Psoas muscle (tissue), 8 donors: ENCODE results near the gene CASTOR1. TPM values are rescaled to one million over a fixed set of nuclear protein-coding genes. Genes with fewer than 3 reads are reported as not detected.
A peak's percentile ranks its signal among the peaks of the same experiment; 100 is the strongest.

Source experiments
- ATAC-seq, 4 donors: fragments of 200-7000 bp; cut with Tn5 transposase; one replicate each; pipeline ENCODE4 v1.9.1; 2020; ENCODE audit warnings: moderate library complexity in 3 of 4, mild to moderate bottlenecking in 2 of 4
- DNase-seq, 2 donors: peaks; one replicate each; pipeline ENCODE4 v3.0.0-alpha.2; 2020
- H3K27ac ChIP-seq: fragments of 200-600 bp; one replicate; pipeline ENCODE4 v1.8.0; 2022
- H3K27me3 ChIP-seq, 3 donors: fragments of 200-600 bp in 1 of 3; one replicate each; pipeline versions ENCODE4 v1.6.1 to v1.8.0; 2013 to 2022; ENCODE audit warnings: low read length in 2 of 3, mild to moderate bottlenecking in 2 of 3, moderate library complexity in 1 of 3; ENCODE audit not compliant: insufficient read depth in 3 of 3
- H3K36me3 ChIP-seq, 2 donors: fragments of 200-600 bp in 1 of 2; one replicate each; pipeline versions ENCODE4 v1.6.1 to v1.8.0; 2013 to 2022; ENCODE audit warnings: low read depth in 1 of 2, mild to moderate bottlenecking in 1 of 2, moderate library complexity in 1 of 2; ENCODE audit not compliant: insufficient read depth in 1 of 2
- H3K4me1 ChIP-seq: fragments of 200-600 bp; one replicate; pipeline ENCODE4 v1.8.0; 2022
- H3K4me3 ChIP-seq: fragments of 200-600 bp; one replicate; pipeline ENCODE4 v1.8.0; 2022; ENCODE audit warnings: mild to moderate bottlenecking
- H3K9me3 ChIP-seq: fragments of 200-600 bp; one replicate; pipeline ENCODE4 v1.8.0; 2022
- CTCF ChIP-seq: fragments of 200-600 bp; IDR thresholded peaks from one replicate; pipeline ENCODE4 v1.8.0; 2022; ENCODE audit warnings: antibody characterized with exemption
- WGBS, 3 donors: extraction: QIAGEN DNeasy Blood & Tissue Kit; methylation state at CpG; one replicate each; pipeline versions ENCODE4 v1.1.6 to v1.1.7; 2013; 5-methylcytosine and 5-hydroxymethylcytosine counted together
- intact Hi-C, 2 donors: fragments of 100-400 bp; cut with DNase I; formaldehyde crosslinking; loops; one replicate each; pipeline versions ENCODE4 v1.11.0 to v1.14.2; 2022
- polyA plus RNA-seq, 3 donors: library from polyadenylated mRNA; stranded (reverse); fragments of 200-250 nt; gene quantifications; one replicate each; pipeline ENCODE4 v1.2.3, GENCODE V29; 2013
- total RNA-seq, 4 donors: library from RNA; stranded (reverse); fragmentation: NEBNext Ultra II Directional in 2 of 4; extraction: Animal tissue kit (Norgen Biotek cat#: 25700) in 2 of 4; gene quantifications; one replicate each; pipeline versions ENCODE4 v1.2.1 to v1.2.4, GENCODE V29; 2021 to 2023
- donor health status: healthy with polysubstance abuse.
- donor health status: DM: no; HTN: no; CAD: no; lungs with moderate emphysema.
- donor health status: Bipolar disorder and iron deficiency.
- donor health status: healthy.
- donor health status: DM: yes; HTN: yes; CAD: no.
- donor health status: DM: no; HTN: no; CAD: no.
- donor health status: DM: no; HTN: no; CAD: no.
- donor health status: DM: yes; HTN: yes; CAD: no.

CASTOR1 gene
- total and polyA plus RNA-seq, 7 donors, result 0.44 to 5.1 (median 2.9) TPM

DNA sequence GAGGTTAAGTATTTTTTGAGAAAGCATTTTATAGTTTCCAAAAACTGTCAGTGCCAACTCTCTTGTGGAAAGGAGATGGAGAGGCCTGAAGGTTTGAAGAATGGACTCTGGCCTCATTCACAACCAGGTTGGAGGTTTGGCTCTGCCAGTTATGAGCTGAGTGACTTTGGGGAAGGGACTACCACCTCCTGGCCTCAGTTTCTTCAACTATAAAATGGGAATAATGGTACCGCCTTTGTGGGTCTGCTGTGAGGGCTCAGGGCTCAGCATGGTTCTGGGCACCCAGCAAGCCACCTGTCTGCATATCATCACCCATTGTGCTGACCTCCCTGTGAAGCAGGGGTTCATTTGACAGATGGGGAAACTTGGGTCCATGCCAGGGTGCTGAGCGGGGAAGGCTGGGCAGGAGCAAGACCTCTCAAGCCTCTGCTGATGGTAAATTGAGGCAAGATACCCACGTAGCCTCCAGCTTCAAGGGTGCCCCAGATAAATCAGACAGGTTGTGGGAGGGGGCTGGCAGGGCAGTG lies 39.2 kb downstream of the CASTOR1 start:
- 93 to 95% (median 95%) methylated on average over 3 of the region's 3 CpGs for WGBS, 3 donors
- intact Hi-C loops, result no loop called here
- DNase-seq (no peak), ATAC-seq (no peak)
- no peaks in the 10 kb centered on the region for H3K36me3 ChIP-seq
- no peak overlapping the region for H3K27ac ChIP-seq
- no peaks in the 10 kb centered on the region for H3K9me3 ChIP-seq
- no peak for TF ChIP-seq CTCF
- H3K4me1 ChIP-seq, result peaks cover 4% of the 10 kb centered on the region
- peaks cover 0 to 48% (median 15%) of the 10 kb centered on the region in 3 donors for H3K27me3 ChIP-seq
- H3K4me3 ChIP-seq, result no peak overlapping the region

DNA sequence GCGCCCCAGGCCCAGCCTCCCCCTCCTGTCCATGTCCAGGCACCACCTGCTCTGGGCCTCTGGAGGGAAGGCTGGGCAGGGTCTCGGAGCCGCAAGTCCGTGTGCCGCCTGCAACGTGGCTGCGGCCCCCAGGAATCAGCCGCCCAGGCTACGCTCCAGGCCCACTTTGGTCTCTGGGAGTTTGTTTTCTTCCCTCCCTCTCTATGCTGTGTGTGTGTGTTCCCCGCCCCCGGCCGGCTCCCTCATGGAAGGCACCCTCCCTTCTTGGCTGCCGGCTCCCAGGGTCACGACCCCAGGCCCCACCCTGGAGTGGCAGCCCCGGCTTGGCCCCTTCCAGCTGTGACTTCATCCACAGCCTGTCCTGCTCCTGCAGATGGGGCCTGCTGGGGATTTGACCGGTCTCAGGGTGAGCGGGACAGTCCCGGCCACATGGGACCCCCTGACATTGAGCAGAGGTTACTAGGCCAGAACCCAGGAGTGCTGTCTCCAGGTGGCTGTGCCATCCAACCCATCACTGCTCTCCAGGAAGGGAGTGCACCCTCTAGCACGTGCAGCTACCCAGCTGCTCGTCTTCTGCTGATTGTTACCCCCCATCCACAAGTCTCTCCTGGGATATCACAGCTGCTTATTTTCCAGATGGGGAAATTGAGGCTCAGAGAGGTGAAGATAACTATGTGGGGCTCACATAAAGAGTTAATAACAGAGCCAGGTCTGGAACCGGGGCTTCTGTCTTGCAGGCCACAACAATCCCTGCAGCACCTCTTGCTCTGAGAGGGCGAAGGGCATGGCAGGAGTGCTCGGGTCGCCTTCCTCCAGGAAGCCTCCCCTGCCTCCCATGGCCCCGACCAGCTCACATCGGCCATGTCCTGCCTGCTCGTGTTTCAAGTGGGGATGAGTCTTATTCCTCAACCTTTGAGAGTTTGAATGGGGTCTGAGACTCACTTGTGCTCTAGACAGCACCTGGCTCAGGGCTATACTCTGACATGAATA lies 40.0 kb downstream of the CASTOR1 start:
- Histone ChIP-seq H3K4me1 (peaks cover 4% of the 10 kb centered on the region), H3K4me3 (no peak overlapping the region), H3K9me3 (no peaks in the 10 kb centered on the region), H3K27me3 (peaks cover 0 to 48% (median 16%) of the 10 kb centered on the region in 3 donors), H3K27ac (no peak overlapping the region), H3K36me3 (no peaks in the 10 kb centered on the region)
- 60 to 64% (median 61%) methylated on average over 24 to 27 of the region's 27 CpGs for WGBS, 3 donors
- no peak for TF ChIP-seq CTCF
- ATAC-seq (peak in 3 of 4 donors; percentile 11 to 35 (median 12)), DNase-seq (peak; percentile 66 to 74)
- intact Hi-C loops, result no loop called here

- 64 to 75% (median 72%) methylated on average over 6 of the region's 6 CpGs for WGBS, 3 donors
- no peak overlapping the region for H3K4me3 ChIP-seq
- ATAC-seq (no peak), DNase-seq (no peak)
- H3K9me3 ChIP-seq, result no peaks in the 10 kb centered on the region
- TF ChIP-seq CTCF, result no peak
- H3K36me3 ChIP-seq, result no peaks in the 10 kb centered on the region
- H3K4me1 ChIP-seq, result peaks cover 4% of the 10 kb centered on the region
- H3K27me3 ChIP-seq, result peaks cover 0 to 51% (median 16%) of the 10 kb centered on the region in 3 donors
- no peak overlapping the region for H3K27ac ChIP-seq
- intact Hi-C loops, result no loop called here
Observed at GRCh38 chr22:30248484-30248883, 40.8 kb downstream of the CASTOR1 start.

GRCh38 chr22:30247974-30248373 lies 41.3 kb downstream of the CASTOR1 start:
- intact Hi-C loops, result no loop called here
- no peak for ATAC-seq
- no peaks in the 10 kb centered on the region for H3K36me3 ChIP-seq
- no peak overlapping the region for H3K27ac ChIP-seq
- DNase-seq, result no peak
- WGBS, 3 donors, result 73 to 79% (median 78%) methylated on average over 12 of the region's 12 CpGs
- H3K4me1 ChIP-seq, result peaks cover 4% of the 10 kb centered on the region
- peaks cover 0 to 51% (median 16%) of the 10 kb centered on the region in 3 donors for H3K27me3 ChIP-seq
- no peak overlapping the region for H3K4me3 ChIP-seq
- no peaks in the 10 kb centered on the region for H3K9me3 ChIP-seq
- no peak for TF ChIP-seq CTCF
